HCT116 (cell line): ENCODE data around the gene MYOT. TPM values are rescaled to one million over a fixed set of nuclear protein-coding genes. Genes with fewer than 3 reads are reported as not detected.

Source experiments
- ATAC-seq: fragments of 200-7000 bp; cut with Tn5 transposase; 2 replicates; pipeline ENCODE4 v1.9.1; 2020; ENCODE audit warnings: mild to moderate bottlenecking, moderate library complexity
- BruUV-seq: library from RNA; stranded (reverse); fragments of 400-500 nt; replicated peaks from 2 replicates; lab custom pipeline; 2021; lab: Mats Ljungman, UMichigan
- CTCF ChIA-PET: fragments of 300-600 bp; sonication (Branson Sonifier 250); formaldehyde crosslinking; loops from one replicate; lab custom pipeline; 2021; ENCODE audit warnings: antibody characterized with exemption; lab: Charles Lee
- POLR2A ChIA-PET: fragments of 300-600, 350-600 bp; sonication (Branson Sonifier 250); formaldehyde crosslinking; loops from one replicate; lab custom pipeline; 2021; ENCODE audit warnings: antibody characterized with exemption; lab: Charles Lee
- RAD21 ChIA-PET, 2 experiments: fragments of 300-600 bp; sonication (Branson Sonifier 250); formaldehyde crosslinking; loops; one replicate each; lab custom pipeline; 2023; ENCODE audit warnings: low total read pairs in 2 of 2; ENCODE audit not compliant: uncharacterized antibody in 2 of 2, unreplicated experiment in 2 of 2, low non-redundant PET in 1 of 2; lab: Charles Lee
- DNase-seq: peaks from one replicate; pipeline ENCODE4 v3.0.0-alpha.2; 2010; ENCODE audit warnings: low read depth, low spot score
- H2AFZ ChIP-seq: fragments of 200-600 bp; shearing (Covaris generic), sonication (generic); 2 replicates; pipeline ENCODE4 v1.6.1; 2017; ENCODE audit warnings: low read depth, mixed run types, mixed read lengths, antibody characterized with exemption, low read length; ENCODE audit not compliant: poor library complexity, severe bottlenecking
- H3K27ac ChIP-seq: 2 replicates; pipeline ENCODE4 v1.5.1; 2012; ENCODE audit warnings: low read depth, low read length
- H3K27me3 ChIP-seq: fragments of 200-600 bp; sonication (generic); 2 replicates; pipeline ENCODE4 v1.6.1; 2016; ENCODE audit warnings: mixed run types, low read length, mixed read lengths; ENCODE audit not compliant: insufficient read depth
- H3K36me3 ChIP-seq, 2 experiments: fragments of 200-500 bp in 1 of 2; fragments of 200-600 bp in 1 of 2; sonication (Bioruptor generic) in 1 of 2; sonication (generic) in 1 of 2; 2 replicates each; pipeline versions ENCODE4 v1.5.1 to v1.6.1; 2014 to 2016; ENCODE audit warnings: low read length in 2 of 2, inconsistent platforms in 1 of 2, mixed read lengths in 1 of 2, mixed run types in 1 of 2; ENCODE audit not compliant: insufficient read depth in 2 of 2, control insufficient read depth in 1 of 2
- H3K4me1 ChIP-seq, 2 experiments: fragments of 200-600 bp in 1 of 2; sonication (generic) in 1 of 2; 2 replicates each; pipeline versions ENCODE4 v1.5.1 to v1.6.1; 2012 to 2017; ENCODE audit warnings: low read length in 2 of 2, inconsistent platforms in 1 of 2, mild to moderate bottlenecking in 1 of 2, mixed read lengths in 1 of 2, mixed run types in 1 of 2, moderate library complexity in 1 of 2; ENCODE audit not compliant: insufficient read depth in 2 of 2, control insufficient read depth in 1 of 2
- H3K4me2 ChIP-seq: fragments of 200-600 bp; sonication (generic); 2 replicates; pipeline ENCODE4 v1.6.1; 2017; ENCODE audit warnings: mixed run types, low read length, mixed read lengths
- H3K4me3 ChIP-seq, 2 experiments: fragments of 200-600 bp in 1 of 2; sonication (generic) in 1 of 2; replicated peaks in 1 of 2; 2 replicates each; pipeline ENCODE4 v1.5.1; 2011 to 2016; ENCODE audit warnings: low read length in 2 of 2, control low read depth in 1 of 2, low read depth in 1 of 2, mild to moderate bottlenecking in 1 of 2, mixed read lengths in 1 of 2, mixed run types in 1 of 2
- H3K79me2 ChIP-seq: fragments of 200-600 bp; sonication (generic); 2 replicates; pipeline ENCODE4 v1.6.1; 2017; ENCODE audit warnings: mild to moderate bottlenecking, mixed run types, low read length, moderate library complexity, mixed read lengths; ENCODE audit not compliant: insufficient read depth
- H3K9ac ChIP-seq: fragments of 200-600 bp; sonication (generic); 2 replicates; pipeline ENCODE4 v1.6.1; 2016; ENCODE audit warnings: low read length, mixed read lengths
- H3K9me2 ChIP-seq: fragments of 200-600 bp; sonication (generic), shearing (Covaris generic); 2 replicates; pipeline ENCODE4 v1.6.1; 2017; ENCODE audit warnings: mixed run types, mild to moderate bottlenecking, moderate library complexity; ENCODE audit not compliant: insufficient read depth
- H3K9me3 ChIP-seq, 2 experiments: fragments of 200-500 bp in 1 of 2; fragments of 200-600 bp in 1 of 2; sonication (Bioruptor generic) in 1 of 2; sonication (generic) in 1 of 2; 2 replicates each; pipeline ENCODE4 v1.6.1; 2014 to 2017; ENCODE audit warnings: low read length in 2 of 2, mixed read lengths in 2 of 2, inconsistent platforms in 1 of 2, low read depth in 1 of 2, mild to moderate bottlenecking in 1 of 2, mixed run types in 1 of 2, moderate library complexity in 1 of 2; ENCODE audit not compliant: control insufficient read depth in 1 of 2, insufficient read depth in 1 of 2
- H4K20me1 ChIP-seq: fragments of 200-600 bp; sonication (generic), shearing (Covaris generic); 2 replicates; pipeline ENCODE4 v1.6.1; 2017; ENCODE audit warnings: mixed run types, mild to moderate bottlenecking, moderate library complexity; ENCODE audit not compliant: insufficient read depth
- ATF3 ChIP-seq: IDR thresholded peaks from 2 replicates; pipeline ENCODE4 v1.6.1; 2012
- CEBPB ChIP-seq: IDR thresholded peaks from 2 replicates; pipeline ENCODE4 v1.6.1; 2012; ENCODE audit warnings: low read depth
- EGR1 ChIP-seq: IDR thresholded peaks from 2 replicates; pipeline ENCODE4 v1.6.1; 2012; ENCODE audit warnings: low read depth
- ELF1 ChIP-seq: IDR thresholded peaks from 2 replicates; pipeline ENCODE4 v1.6.1; 2012; ENCODE audit warnings: low read depth, borderline replicate concordance
- EZH2phosphoT487 ChIP-seq: fragments of 200-600 bp; IDR thresholded peaks from 2 replicates; pipeline ENCODE4 v1.6.1; 2018; ENCODE audit warnings: antibody characterized with exemption, borderline replicate concordance
- FOSL1 ChIP-seq: IDR thresholded peaks from 2 replicates; pipeline ENCODE4 v1.6.1; 2012; ENCODE audit warnings: low read depth
- MAX ChIP-seq: IDR thresholded peaks from 2 replicates; pipeline ENCODE4 v1.6.1; 2012
- POLR2AphosphoS5 ChIP-seq: IDR thresholded peaks from 2 replicates; pipeline ENCODE4 v1.6.1; 2011; ENCODE audit warnings: mild to moderate bottlenecking, low read depth, low read length, moderate library complexity
- SIN3A ChIP-seq: IDR thresholded peaks from 2 replicates; pipeline ENCODE4 v1.6.1; 2012; ENCODE audit warnings: low read depth
- SP1 ChIP-seq: IDR thresholded peaks from 2 replicates; pipeline ENCODE4 v1.6.1; 2012; ENCODE audit warnings: low read depth
- SRF ChIP-seq: IDR thresholded peaks from 2 replicates; pipeline ENCODE4 v1.6.1; 2012; ENCODE audit warnings: low read depth
- TCF7L2 ChIP-seq: IDR thresholded peaks from 2 replicates; pipeline ENCODE4 v1.7.0; 2011; ENCODE audit warnings: borderline replicate concordance, inconsistent platforms; ENCODE audit not compliant: insufficient read depth, insufficient read length; ENCODE audit errors: extremely low read depth
- YY1 ChIP-seq: IDR thresholded peaks from 2 replicates; pipeline ENCODE4 v1.6.1; 2011; ENCODE audit warnings: low read length, low read depth, moderate library complexity, mild to moderate bottlenecking; ENCODE audit not compliant: insufficient replicate concordance; ENCODE audit errors: extremely low read depth
- ZBTB33 ChIP-seq: IDR thresholded peaks from 2 replicates; pipeline ENCODE4 v1.6.1; 2011; ENCODE audit warnings: mild to moderate bottlenecking, low read length, moderate library complexity; ENCODE audit not compliant: insufficient replicate concordance; ENCODE audit errors: extremely low read depth
- ZFX ChIP-seq: fragments of 450-650 bp; IDR thresholded peaks from 2 replicates; pipeline ENCODE4 v1.6.1; 2017
- ZNF274 ChIP-seq: fragments of 200-500 bp; sonication (Bioruptor generic); IDR thresholded peaks from 2 replicates; pipeline ENCODE4 v1.6.1; 2014; ENCODE audit warnings: mild to moderate bottlenecking, low read depth, low read length, inconsistent platforms
- intact Hi-C: fragments of 100-400 bp; cut with micrococcal nuclease; formaldehyde crosslinking; loops from 2 replicates; pipeline ENCODE4 v1.10.0; 2022
- total RNA-seq: library from RNA; stranded (reverse); gene quantifications from one replicate; pipeline ENCODE4 v1.2.1, GENCODE V29; 2021; ENCODE audit not compliant: unreplicated experiment
- TF ChIP-seq, protein P1 (sequence below): IDR thresholded peaks from 2 replicates; pipeline ENCODE4 v1.6.1; 2012; ENCODE audit warnings: low read depth
- TF ChIP-seq, protein P2 (sequence below), 3 experiments: fragments of 200-600 bp in 1 of 3; sonication (generic) in 1 of 3; IDR thresholded peaks in 2 of 3; conservative IDR thresholded peaks in 1 of 3; 2 replicates each; pipeline ENCODE4 v1.5.1; 2012 to 2017; ENCODE audit warnings: low read depth in 2 of 3, low read length in 2 of 3, antibody characterized with exemption in 1 of 3, borderline replicate concordance in 1 of 3, control low read depth in 1 of 3, mild to moderate bottlenecking in 1 of 3, mixed read lengths in 1 of 3, mixed run types in 1 of 3, moderate library complexity in 1 of 3; ENCODE audit not compliant: insufficient read depth in 1 of 3

The MYOT gene
- total RNA-seq, 1 experiment from 2014 or later: not detected

DNA sequence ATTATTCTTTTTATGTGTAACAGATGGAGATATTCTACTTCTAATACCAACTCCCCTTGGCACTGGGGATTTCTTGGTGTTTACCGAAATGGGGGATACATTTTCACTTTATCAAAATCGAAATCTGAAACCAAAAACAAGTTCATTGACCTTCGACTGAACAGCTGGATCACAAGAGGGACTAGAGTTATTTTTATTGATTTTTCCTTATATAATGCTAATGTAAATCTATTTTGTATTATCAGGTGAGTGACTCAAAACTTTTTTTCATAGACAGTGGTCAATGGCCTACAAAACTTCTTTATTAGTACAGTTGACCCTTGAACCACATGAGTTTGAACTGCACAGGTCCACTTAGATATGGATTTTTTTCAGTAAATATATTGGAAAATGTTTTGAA lies 31.8 kb downstream of the MYOT start:
- Histone ChIP-seq H3K27me3 (no peaks in the 10 kb centered on the region), H3K36me3 (no peaks in the 10 kb centered on the region), H3K4me3 (no peak overlapping the region), H3K9ac (no peak overlapping the region), H3K9me2 (no peaks in the 10 kb centered on the region; the same call in none of the 2 replicates), H4K20me1 (no peaks in the 10 kb centered on the region), H3K9me3 (no peaks in the 10 kb centered on the region), H3K27ac (no peak overlapping the region), H2AFZ (no peak overlapping the region), H3K79me2 (no peaks in the 10 kb centered on the region), H3K4me2 (no peak overlapping the region), H3K4me1 (no peaks in the 10 kb centered on the region)
- BruUV-seq: no TSS peak
- DNase-seq (no peak), ATAC-seq (no peak)
- TF ChIP-seq CEBPB (no peak), ELF1 (no peak), ATF3 (no peak), EZH2phosphoT487 (no peak), ZFX (no peak), EGR1 (no peak), SIN3A (no peak), POLR2AphosphoS5 (no peak), SP1 (no peak), TCF7L2 (no peak), MAX (no peak), ZNF274 (no peak), ZBTB33 (no peak), FOSL1 (no peak), YY1 (no peak), SRF (no peak)
- TF ChIP-seq, protein P1, sequence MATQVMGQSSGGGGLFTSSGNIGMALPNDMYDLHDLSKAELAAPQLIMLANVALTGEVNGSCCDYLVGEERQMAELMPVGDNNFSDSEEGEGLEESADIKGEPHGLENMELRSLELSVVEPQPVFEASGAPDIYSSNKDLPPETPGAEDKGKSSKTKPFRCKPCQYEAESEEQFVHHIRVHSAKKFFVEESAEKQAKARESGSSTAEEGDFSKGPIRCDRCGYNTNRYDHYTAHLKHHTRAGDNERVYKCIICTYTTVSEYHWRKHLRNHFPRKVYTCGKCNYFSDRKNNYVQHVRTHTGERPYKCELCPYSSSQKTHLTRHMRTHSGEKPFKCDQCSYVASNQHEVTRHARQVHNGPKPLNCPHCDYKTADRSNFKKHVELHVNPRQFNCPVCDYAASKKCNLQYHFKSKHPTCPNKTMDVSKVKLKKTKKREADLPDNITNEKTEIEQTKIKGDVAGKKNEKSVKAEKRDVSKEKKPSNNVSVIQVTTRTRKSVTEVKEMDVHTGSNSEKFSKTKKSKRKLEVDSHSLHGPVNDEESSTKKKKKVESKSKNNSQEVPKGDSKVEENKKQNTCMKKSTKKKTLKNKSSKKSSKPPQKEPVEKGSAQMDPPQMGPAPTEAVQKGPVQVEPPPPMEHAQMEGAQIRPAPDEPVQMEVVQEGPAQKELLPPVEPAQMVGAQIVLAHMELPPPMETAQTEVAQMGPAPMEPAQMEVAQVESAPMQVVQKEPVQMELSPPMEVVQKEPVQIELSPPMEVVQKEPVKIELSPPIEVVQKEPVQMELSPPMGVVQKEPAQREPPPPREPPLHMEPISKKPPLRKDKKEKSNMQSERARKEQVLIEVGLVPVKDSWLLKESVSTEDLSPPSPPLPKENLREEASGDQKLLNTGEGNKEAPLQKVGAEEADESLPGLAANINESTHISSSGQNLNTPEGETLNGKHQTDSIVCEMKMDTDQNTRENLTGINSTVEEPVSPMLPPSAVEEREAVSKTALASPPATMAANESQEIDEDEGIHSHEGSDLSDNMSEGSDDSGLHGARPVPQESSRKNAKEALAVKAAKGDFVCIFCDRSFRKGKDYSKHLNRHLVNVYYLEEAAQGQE: no peak
- TF ChIP-seq, protein P2, sequence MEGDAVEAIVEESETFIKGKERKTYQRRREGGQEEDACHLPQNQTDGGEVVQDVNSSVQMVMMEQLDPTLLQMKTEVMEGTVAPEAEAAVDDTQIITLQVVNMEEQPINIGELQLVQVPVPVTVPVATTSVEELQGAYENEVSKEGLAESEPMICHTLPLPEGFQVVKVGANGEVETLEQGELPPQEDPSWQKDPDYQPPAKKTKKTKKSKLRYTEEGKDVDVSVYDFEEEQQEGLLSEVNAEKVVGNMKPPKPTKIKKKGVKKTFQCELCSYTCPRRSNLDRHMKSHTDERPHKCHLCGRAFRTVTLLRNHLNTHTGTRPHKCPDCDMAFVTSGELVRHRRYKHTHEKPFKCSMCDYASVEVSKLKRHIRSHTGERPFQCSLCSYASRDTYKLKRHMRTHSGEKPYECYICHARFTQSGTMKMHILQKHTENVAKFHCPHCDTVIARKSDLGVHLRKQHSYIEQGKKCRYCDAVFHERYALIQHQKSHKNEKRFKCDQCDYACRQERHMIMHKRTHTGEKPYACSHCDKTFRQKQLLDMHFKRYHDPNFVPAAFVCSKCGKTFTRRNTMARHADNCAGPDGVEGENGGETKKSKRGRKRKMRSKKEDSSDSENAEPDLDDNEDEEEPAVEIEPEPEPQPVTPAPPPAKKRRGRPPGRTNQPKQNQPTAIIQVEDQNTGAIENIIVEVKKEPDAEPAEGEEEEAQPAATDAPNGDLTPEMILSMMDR (IDR thresholded peaks at IDR 0.05 in 2 of 3, conservative IDR thresholded peaks at IDR 0.05 in 1 of 3; ENCODE audit: borderline replicate concordance in 1 of 3, insufficient read depth in 1 of 3, low read depth in 2 of 3, low read length in 2 of 3): no peak
- CTCF ChIA-PET: no interaction called here
- POLR2A ChIA-PET: no interaction called here
- intact Hi-C loops: no loop called here
- RAD21 ChIA-PET: no interaction called here
